D721Med (cell line): ENCODE data around the gene STK32B.

ENCODE experiments used
- DNase-seq: peaks from one replicate; pipeline ENCODE4 v3.0.0; 2011; ENCODE audit warnings: low spot score; ENCODE audit not compliant: insufficient read length
- FAIRE-seq: peaks from 2 replicates; lab custom pipeline; 2011; peaks lifted over from hg19 to GRCh38; lab: Jason Lieb, UNC
- TF ChIP-seq, protein P1 (sequence below): IDR thresholded peaks from 2 replicates; pipeline ENCODE4 v1.5.1; 2012; ENCODE audit warnings: mild to moderate bottlenecking, control low read depth; ENCODE audit not compliant: insufficient read depth; ENCODE audit errors: missing control alignments

The STK32B gene

DNA sequence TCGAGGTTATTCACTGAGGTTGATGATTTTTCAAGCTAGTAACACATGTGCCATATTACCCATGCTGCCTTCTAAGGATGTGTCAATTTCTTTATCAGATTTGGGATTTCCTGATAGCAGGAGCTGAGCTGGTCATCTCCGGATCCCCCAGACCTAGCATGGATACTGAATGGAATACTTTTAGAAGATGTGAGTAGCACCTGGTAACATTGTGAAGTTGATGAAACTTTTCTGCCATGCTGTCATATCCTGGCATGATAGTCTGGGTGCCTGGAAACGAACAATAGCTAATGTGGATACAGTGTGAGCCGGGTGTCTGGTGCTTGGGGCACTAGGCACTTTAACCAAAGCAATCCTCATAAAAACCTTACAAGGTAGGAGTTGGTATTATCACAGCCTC lies 21.1 kb upstream of the STK32B start:
- DNase-seq = no peak
- FAIRE-seq = no peak
- TF ChIP-seq, protein P1, sequence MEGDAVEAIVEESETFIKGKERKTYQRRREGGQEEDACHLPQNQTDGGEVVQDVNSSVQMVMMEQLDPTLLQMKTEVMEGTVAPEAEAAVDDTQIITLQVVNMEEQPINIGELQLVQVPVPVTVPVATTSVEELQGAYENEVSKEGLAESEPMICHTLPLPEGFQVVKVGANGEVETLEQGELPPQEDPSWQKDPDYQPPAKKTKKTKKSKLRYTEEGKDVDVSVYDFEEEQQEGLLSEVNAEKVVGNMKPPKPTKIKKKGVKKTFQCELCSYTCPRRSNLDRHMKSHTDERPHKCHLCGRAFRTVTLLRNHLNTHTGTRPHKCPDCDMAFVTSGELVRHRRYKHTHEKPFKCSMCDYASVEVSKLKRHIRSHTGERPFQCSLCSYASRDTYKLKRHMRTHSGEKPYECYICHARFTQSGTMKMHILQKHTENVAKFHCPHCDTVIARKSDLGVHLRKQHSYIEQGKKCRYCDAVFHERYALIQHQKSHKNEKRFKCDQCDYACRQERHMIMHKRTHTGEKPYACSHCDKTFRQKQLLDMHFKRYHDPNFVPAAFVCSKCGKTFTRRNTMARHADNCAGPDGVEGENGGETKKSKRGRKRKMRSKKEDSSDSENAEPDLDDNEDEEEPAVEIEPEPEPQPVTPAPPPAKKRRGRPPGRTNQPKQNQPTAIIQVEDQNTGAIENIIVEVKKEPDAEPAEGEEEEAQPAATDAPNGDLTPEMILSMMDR = no peak

DNA sequence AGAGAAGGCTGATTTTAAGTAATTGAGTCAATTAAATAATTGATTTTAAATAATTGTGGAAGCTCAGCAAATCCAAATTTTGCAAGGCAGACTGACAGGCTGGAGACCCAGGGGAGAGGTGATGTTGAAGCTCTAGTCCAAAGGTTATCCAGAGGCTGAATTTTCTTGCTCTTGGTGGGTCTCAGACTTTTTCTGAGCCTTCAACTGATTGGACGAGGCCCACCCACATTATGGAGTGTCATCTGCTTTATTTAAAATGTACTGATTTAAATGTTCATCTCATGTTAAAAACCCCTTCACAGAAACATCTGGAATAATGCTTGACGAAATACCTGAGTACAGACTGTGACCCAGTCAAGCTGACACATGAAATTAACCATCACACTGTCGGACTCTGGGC lies 20.4 kb upstream of the STK32B start:
- TF ChIP-seq, protein P1 = no peak
- no peak for DNase-seq
- FAIRE-seq = no peak

DNA sequence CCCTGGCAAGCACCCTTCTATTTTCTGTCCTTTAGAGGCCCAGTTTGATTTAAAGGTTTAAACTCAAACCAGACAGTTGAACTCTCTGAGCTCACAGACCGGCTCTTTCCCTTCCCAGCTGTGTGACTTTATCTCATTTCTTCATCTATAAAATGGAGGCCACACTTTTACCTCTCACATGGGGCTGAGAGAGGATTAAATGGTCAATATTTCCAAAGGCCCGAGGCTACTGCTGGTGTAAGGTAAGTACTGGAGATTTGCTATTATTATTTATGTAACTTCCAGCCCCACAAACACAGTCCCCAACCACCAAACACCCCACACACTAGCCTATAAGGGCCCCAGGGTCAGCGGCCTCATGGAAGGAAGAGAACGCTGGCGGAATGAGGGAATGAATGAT lies 18.5 kb upstream of the STK32B start:
- DNase-seq (no peak), FAIRE-seq (no peak)
- TF ChIP-seq, protein P1 = no peak

DNA sequence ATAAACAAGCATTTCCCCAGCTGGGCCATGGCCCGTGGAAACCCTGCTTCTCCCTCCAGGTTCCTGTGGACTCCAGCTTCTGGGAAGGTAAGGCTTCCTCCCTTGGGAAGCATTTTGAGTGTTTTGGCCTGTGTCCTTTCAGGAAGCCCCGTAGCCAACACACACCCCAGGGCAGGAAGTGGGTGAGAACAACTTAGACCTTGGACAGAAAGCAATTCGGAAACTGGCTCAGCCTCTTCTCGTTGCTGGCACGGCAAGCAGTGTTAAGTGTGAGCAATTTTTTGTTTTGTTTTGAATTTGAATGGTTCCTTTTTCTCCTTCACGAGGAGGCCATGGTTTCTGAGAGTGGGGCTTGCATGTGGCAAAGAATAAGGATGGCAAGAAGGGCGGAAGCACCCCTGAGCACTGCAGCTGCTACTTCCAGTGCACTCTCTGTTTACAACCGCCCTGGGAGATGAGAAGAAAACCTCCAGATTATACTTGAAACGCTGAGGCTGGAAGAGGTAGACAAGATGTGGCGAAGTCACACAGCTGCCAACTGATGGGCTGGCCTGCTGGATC lies 17.9 kb upstream of the STK32B start:
- TF ChIP-seq, protein P1 = no peak
- FAIRE-seq (no peak), DNase-seq (no peak)

DNA sequence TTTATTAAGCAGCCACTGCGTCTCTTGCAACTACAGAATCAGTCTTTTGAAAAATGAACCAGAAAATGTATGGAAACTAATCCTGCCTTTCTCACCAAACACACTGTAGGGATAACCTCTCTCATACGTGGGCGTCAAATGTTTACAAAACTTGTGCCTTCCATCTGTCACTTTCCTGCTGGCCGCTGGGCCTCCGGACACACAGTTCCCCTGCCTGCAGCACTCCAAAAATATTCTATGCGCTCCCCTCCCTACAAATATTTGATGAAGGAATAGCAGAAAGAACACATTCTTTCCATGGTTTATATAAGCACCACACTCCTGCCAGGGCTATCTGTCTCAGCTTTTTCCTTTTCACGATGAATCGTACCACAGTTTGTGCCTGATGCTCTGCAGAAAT lies 17.1 kb upstream of the STK32B start:
- DNase-seq = no peak
- FAIRE-seq = no peak
- TF ChIP-seq, protein P1 = no peak

DNA sequence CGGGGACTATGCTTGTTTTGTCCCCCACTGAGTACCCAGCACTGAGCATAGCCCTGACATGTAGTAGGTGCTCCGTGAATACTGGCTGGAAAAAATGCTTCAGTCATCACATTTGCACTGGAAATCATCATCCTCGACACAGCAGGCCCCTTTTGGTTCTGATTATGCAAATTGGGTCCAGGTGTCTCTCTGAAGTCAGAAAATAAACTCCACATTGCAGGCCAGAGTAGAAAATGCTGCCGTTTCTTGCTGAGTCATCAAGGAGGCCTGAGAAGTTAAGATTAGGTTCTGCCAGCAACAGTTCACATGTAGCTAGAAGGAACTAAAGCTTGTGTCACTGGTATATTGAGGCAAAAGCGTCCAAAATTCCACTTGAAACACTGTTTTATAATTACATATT lies 15.0 kb upstream of the STK32B start:
- no peak for FAIRE-seq
- no peak for DNase-seq
- TF ChIP-seq, protein P1 = no peak
